AG09309 (cell line): ENCODE results near the gene EPB41L3.
"Not testable (repeated sequence)": the region's sequence is repeated elsewhere in the genome, so short reads cannot be mapped to it uniquely, and the experiment has no call there.

Experiments
- DNase-seq: peaks from one replicate; pipeline ENCODE4 v3.0.0-alpha.2; 2010; ENCODE audit warnings: low read depth
- H3K4me3 ChIP-seq: 2 replicates; pipeline ENCODE4 v1.5.1; 2011; ENCODE audit warnings: mild to moderate bottlenecking, low read depth, low read length, moderate library complexity; ENCODE audit not compliant: control insufficient read depth
- TF ChIP-seq, protein P1 (sequence below): IDR thresholded peaks from 2 replicates; pipeline ENCODE4 v1.5.1; 2011; ENCODE audit warnings: mild to moderate bottlenecking, low read depth, low read length, inconsistent platforms; ENCODE audit not compliant: insufficient read depth, control insufficient read depth; ENCODE audit errors: missing control alignments

EPB41L3 gene

DNA sequence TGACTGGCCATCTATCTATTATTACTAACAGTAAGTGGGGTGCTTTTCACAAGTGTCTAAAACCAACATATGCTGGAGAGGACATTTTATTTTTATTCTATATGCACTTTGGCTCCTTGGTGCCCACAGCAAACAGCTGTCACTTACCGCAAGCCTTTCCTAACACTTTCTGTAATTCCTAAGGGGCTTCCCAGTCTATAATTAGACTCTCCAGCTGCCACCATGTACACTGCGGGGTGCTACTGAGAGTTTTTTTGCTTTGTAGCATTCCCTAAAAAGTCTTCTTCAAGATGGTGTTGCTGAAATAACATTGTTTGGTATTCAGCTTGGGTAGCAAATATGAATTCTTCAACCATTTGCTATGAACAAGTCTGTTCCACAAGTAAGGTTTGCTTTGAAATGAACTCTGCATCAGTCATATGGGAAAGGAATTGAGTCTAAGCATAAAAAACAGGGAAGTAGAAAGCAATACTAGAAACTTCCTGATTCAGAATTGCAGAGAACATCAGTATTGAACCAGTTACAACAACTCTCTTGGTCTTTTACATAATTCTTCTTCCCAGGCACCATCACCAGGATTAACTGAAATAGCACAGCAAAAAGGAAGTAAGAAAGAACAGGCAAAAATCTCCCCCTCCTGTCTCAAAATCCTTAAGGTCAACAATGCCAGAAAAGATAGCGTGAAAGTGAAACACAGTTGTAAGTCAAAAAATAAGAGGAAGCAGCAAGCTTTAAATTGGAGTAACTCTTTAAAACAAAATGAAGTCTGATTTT is 28.6 kb downstream of the EPB41L3 start:
- no peak overlapping the region for H3K4me3 ChIP-seq
- TF ChIP-seq, protein P1, sequence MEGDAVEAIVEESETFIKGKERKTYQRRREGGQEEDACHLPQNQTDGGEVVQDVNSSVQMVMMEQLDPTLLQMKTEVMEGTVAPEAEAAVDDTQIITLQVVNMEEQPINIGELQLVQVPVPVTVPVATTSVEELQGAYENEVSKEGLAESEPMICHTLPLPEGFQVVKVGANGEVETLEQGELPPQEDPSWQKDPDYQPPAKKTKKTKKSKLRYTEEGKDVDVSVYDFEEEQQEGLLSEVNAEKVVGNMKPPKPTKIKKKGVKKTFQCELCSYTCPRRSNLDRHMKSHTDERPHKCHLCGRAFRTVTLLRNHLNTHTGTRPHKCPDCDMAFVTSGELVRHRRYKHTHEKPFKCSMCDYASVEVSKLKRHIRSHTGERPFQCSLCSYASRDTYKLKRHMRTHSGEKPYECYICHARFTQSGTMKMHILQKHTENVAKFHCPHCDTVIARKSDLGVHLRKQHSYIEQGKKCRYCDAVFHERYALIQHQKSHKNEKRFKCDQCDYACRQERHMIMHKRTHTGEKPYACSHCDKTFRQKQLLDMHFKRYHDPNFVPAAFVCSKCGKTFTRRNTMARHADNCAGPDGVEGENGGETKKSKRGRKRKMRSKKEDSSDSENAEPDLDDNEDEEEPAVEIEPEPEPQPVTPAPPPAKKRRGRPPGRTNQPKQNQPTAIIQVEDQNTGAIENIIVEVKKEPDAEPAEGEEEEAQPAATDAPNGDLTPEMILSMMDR = no peak
- DNase-seq = no peak

DNA sequence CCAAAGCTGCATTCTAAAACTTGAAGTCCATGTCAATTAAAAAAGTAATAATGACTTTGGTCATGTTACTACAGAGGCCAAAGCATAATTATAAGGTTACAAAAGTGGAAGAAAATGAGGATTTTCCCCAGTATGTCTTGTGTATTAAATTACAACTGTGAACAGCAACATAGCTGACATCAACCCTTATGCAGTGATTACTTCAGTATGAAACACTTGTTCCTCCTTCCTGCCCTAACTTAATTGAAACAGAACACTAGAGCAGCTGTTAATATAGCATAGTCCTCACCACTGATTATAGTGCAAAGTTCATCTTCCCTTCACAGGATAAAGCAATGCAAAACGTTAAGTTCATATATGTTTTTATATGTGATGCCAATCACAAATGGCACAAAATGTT is 29.9 kb downstream of the EPB41L3 start:
- TF ChIP-seq, protein P1 = no peak
- DNase-seq = no peak
- H3K4me3 ChIP-seq = no peak overlapping the region

DNA sequence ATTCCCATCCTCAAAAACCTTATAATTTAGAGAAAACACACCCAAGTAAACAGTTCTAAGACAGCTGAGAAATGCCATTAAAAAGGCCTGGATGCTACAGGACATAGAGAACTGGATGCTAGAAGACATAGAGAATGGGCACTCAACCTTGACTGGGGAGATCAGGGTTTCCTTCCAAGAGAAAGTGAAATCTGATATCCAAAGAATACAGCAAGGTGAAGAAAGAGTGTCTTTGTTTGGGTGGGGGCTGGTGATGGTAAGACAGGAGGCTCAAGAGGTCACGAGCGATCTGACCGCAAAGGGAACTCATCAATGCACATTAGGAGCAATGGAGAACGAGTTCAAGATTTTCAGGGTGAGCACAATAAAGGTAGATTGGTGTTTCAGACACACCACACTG is 31.6 kb downstream of the EPB41L3 start:
- DNase-seq = no peak
- TF ChIP-seq, protein P1 = no peak
- H3K4me3 ChIP-seq = no peak overlapping the region

DNA sequence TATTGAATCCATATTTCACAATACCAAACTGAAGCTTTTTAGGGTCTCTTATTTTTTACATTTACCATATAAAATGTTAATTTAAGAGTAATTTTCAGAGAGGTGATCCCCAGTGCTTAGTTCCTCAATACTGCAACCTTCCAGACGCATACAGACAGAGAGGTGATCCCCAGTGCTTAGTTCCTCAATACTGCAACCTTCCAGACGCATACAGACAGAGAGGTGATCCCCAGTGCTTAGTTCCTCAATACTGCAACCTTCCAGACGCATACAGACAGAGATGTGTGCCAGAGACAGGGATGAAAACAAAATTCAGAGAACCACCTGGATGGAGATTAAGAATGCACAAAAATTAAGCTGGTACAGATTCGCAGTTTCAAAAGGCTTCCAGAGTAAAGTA is 32.3 kb downstream of the EPB41L3 start:
- DNase-seq = not testable (repeated sequence)

DNA sequence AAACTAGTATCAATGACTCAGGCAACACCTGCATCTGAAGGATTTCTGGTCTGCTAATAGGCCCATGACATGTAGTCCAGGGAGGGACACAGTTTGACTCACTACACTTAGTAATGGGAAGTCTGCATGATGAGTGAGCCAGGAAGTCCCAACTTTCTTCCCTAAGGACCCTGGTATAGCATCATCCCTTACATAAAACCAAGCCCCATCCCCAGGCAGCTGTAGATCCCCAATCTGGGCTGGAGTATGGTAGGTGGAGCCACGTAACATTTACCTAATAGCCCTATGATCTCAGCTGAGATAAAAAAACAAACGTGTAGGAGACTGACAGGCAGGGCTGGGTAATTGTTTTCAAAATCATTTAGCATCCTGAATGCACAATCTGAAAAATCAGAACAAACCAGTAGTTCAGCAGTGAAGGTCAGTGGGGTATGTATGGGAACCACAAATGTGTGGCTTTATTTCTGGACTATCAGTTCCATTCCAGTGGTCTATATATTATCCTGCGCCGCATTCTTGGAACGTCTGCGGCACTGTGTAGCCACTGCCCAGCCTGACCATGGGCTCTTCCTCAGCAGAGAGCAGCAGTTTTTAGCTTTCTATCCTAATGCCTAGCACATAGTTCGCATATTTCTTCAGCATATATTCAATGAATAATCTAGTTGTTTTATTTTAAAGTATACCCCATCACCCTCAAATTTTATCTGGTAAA is 33.5 kb downstream of the EPB41L3 start:
- TF ChIP-seq, protein P1 = no peak
- no peak overlapping the region for H3K4me3 ChIP-seq
- no peak for DNase-seq

More for the DNA sequence above, 32.3 kb downstream of the EPB41L3 start:
- H3K4me3 ChIP-seq = not testable (repeated sequence)

DNA sequence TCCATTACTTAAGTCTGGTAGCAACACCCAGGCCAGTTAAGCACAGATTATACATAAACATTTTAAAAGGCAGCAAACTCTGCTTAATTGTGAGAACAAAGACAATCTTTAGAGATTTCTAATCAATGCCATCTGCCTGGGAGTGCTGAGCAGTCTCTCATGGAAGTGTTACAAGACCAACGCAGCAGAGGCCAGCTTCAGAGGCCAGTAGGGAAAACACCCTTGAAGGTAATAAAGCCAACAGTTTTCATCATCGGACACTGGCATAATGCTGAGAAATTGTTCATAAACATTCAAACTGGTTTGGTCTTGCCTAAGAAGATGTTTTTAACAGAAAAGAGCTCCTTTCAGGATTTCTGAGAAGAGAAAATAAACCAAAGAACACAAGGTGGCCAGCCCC is 35.0 kb downstream of the EPB41L3 start:
- TF ChIP-seq, protein P1 = no peak
- no peak for DNase-seq
- H3K4me3 ChIP-seq = no peak overlapping the region

DNA sequence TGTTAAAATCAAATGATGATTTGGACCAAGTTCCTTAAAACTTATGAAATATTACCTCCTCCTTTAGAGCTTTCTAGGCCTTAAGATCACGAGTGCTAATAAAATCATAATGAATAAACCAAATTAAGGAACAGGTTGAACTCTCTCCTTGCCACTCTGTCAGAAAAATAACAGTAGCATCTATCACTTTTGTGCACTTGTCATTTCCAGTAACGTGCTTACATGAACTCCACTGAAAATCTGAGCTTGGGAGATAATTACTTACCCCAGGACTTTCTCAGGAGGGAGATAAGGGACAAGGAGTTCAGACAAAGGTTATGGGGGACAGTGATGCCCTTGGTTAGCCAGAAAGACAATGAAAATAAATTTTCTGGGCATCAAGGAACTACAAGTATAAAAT is 36.0 kb downstream of the EPB41L3 start:
- DNase-seq = no peak
- TF ChIP-seq, protein P1 = no peak

More for the DNA sequence above, 36.0 kb downstream of the EPB41L3 start:
- H3K4me3 ChIP-seq = no peak overlapping the region
